Neural progenitor cell (in vitro differentiated cells): ENCODE results near the gene CASP9.

Source experiments
- CTCF ChIP-seq: fragments of 200-600 bp; sonication (generic); IDR thresholded peaks from 2 replicates; pipeline ENCODE4 v1.5.1; 2017; ENCODE audit warnings: antibody characterized with exemption, mild to moderate bottlenecking
- EZH2 ChIP-seq: fragments of 200-600 bp; sonication (generic); IDR thresholded peaks from 2 replicates; pipeline ENCODE4 v1.6.1; 2017; ENCODE audit warnings: antibody characterized with exemption, mild to moderate bottlenecking, moderate library complexity
- EZH2phosphoT487 ChIP-seq: fragments of 200-600 bp; sonication (generic); IDR thresholded peaks from 2 replicates; pipeline ENCODE4 v1.6.1; 2017; ENCODE audit warnings: antibody characterized with exemption

- TF ChIP-seq EZH2: no peak
- TF ChIP-seq CTCF: no peak
- TF ChIP-seq EZH2phosphoT487: no peak
Measured at GRCh38 chr1:15538771-15539170, 14.8 kb upstream of the CASP9 start.
